NCI-H1930 (cell line): ENCODE data around the gene RGP1.
A peak's percentile ranks its signal among the peaks of the same experiment; 100 is the strongest.

Source experiments
- DNase-seq, 2 experiments: peaks; one replicate each; lab custom pipeline; 2025; lab: John Stamatoyannopoulos, UW

Gene RGP1, protein sequence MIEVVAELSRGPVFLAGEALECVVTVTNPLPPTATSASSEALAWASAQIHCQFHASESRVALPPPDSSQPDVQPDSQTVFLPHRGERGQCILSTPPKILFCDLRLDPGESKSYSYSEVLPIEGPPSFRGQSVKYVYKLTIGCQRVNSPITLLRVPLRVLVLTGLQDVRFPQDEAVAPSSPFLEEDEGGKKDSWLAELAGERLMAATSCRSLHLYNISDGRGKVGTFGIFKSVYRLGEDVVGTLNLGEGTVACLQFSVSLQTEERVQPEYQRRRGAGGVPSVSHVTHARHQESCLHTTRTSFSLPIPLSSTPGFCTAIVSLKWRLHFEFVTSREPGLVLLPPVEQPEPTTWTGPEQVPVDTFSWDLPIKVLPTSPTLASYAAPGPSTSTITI

DNA sequence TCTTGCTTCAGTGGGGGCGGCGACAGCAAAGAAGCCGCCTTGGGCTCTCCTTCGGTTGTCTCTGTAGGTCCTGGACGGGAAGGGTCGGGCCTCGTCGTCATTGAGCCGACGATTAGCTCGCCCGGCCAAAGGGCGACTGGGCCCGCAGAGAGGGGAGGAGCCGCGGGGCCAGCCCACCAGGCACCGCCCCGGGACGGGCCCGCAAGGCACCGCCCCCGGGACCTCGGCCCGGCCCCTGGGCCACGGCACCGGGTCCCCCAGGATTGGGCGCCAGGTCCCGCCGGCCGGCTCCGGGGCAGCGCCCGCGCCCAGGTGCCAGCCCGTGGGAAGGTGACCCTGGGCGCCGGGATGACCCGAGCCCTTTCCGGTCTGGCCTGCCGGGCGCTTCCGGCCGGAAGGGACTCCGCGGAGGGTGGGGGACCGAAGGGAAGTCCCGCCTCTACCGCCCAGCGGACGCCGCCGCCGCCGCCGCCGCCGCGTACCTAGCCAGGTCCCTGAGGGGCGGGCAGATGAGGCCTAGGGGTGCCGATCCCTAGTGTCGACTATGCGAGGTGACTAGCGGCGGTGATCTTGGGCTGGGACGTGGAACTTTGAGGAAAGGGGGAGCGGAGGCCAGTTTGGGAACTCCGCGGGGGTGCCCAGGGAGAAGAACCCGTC is at the start of gene RGP1, which contains the start of gene GBA2:
RGP1 (plus strand) TSS at position 430 of the 657 bp plus-strand sequence. CDS start 469 bp downstream, outside the sequence.
GBA2 (minus strand) TSS at position 371 of the 657 bp plus-strand sequence. CDS start 524 bp downstream, outside the sequence.
- peak; percentile 71 to 78 for DNase-seq

DNA sequence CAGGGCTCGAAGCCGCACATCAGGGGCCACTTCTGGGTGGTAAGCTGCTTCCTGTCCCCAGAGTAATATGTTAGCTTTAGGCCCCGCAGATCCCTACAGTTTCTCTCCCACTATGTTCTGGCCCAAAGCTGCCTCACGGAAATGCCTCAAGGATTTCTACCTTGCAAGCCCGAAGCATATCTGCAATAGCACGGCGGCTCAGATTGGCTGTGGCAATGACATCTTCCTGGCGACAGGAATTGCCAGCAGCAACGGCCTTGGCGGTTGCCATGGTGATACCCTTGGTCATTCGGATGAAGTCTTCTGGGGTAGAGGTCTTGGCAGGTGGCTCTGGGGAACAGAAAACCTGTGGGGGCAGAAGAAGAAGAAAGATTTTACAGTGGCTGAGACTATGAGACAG is 49.1 kb upstream of the RGP1 start:
- DNase-seq, result no peak

DNA sequence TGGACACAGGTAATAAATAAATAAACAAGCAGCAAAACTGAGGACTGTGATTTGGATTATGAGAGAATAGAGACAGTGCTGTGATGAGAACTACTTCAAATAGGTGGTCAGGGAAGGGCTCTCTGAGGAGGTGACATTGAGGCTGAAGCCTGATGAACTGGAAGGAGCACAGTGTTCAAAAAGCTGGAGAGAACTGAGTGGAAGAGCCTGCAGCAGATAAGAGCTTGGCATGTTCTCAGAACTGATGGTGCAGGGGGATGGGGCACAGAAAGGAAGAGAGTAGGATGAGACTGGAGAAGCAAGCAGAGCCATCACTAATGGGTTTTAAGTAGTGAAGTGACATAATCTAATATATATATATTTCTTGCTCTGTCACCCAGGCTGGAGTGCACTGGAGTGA is 48.1 kb upstream of the RGP1 start:
- no peak for DNase-seq

DNA sequence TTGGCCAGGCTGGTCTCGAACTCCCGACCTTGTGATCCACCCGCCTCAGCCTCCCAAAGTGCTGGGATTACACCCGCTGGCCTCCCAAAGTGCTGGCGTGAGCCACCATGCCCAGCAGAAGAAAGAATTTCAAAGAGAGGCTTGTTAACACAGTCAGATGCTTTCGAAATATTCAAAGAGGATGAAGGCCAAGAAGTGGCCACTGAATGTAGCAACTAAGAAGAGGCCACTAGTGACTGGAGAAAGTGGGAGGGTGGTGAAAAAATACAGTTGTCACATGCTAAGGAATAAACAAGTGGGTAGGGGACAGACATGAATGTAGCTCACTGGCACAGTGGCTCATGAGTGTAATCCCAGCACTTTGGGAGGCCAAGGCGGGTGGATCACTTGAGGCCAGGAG is 46.4 kb upstream of the RGP1 start:
- DNase-seq, result no peak

DNA sequence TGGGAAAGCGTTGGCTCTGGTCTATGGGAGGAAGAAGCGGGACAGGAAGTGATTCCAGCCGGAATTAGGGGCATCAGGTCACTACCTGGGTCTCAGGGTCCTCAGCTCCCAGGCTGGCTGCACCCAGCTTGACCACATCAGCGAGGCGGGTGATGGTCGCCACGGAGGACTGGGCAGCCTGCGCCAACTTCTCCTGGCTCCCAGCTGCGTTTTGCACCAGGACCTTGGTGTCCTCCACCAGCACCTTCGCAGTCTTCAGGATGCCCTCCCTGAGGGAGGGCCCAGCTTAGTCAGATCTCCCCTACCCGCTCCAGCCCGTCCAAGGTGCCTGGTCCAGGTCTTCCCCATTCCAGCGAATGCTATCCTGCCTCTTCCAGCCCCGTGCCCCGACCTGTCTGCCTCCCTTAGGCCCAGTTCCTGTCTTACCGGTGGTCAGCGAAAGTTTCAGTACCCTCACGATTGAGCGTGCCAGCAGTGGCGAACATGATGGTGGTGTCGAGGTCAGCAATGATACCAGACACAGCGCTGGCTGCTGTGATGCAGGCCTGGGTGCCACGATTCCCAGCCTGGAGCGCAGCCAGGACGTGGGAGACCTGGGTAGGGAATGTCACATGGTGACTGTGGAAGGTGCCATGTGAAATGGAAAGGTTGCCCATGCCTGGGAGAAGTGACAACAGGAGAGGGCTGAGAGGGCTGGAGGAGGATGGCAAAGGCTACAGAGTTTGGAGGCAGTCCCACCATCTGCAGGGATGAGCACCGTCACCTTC is 45.0 kb upstream of the RGP1 start:
- DNase-seq, result no peak

DNA sequence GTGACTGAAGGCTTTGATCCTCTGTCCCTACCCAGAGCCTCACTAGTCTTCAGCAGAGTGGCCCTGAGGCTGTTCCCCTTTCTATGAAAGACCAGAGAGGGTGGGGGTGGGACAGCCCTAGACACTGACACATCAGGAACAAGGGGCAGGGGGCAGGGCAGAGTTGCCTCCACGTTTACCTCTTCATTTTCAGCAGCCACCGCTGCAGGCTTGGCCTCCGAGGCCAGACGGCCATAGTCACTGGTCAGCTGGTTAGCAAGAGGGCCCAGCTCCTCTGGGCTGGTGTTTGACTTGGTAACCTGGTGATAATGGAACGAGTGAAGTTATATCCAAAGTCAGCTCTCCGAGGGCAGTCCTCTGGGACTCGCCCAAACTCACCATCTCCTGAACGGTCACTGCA is 43.7 kb upstream of the RGP1 start:
- DNase-seq, result no peak

DNA sequence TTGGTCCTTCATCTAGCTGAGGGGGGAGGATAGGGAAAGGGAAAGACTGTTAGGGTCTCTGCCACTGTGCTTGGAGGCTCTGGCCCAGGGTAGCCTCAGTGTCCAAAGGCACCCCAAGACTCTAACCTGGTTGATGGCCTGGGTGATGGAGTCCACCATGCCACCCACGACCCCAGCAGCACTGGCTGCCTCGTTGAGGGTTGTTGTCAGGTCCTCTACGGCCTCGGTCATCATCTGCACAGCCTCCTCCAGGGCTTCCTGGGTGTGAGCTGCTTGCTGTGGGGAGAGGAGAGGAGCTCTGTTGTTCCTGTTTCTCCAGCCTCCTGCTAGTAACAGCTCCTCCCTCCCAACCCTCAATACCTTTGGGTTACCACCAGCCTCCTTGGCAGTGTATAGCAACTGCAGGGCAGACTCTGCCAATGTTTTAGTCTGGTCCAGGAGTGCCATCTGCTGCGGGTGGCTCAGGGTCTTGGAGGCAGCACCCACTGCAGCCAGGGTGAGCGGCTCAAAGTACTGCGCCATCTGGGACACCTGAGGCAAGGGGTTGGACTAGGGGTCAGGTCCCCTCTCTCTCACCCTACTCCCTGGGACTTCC is 43.2 kb upstream of the RGP1 start:
- no peak for DNase-seq

DNA sequence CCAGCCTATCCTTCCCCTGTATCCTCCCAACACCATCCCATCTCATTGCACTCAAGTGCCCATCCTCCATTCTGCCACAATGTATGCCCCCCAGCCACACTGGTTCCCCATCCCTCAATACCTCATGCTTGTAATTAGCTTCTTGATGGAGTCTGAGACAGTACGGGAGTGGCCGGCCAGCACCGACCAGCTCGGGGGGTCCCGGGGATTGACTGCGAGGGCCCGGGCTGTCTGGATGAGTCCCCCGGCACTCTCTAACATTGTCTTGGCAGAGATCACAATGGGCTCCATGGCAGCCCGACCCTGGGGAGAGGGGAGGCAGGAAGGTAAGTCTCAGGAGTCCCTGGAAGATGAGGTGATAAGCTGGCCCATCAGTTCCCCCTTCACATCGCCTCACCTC is 42.1 kb upstream of the RGP1 start:
- DNase-seq, result no peak

DNA sequence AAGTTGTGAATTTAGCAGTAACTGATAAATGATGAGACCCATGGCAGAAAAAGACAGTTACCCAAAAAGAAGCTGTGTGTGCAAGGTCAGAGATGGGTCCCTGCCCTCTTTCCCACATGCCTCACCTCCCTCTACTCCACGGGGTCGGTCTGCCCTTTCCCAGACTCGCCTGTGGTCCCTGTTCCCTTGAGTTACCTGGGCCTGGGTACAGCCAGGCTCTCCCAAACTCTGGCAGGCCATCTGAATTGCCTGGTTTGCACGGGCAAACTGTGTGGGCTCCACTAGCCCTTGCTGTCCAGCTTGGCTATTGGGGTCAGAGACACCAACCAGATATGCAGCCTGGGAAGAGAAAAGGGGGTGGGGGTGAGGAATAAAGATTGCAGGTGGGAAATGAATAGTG is 40.9 kb upstream of the RGP1 start:
- DNase-seq, result no peak

DNA sequence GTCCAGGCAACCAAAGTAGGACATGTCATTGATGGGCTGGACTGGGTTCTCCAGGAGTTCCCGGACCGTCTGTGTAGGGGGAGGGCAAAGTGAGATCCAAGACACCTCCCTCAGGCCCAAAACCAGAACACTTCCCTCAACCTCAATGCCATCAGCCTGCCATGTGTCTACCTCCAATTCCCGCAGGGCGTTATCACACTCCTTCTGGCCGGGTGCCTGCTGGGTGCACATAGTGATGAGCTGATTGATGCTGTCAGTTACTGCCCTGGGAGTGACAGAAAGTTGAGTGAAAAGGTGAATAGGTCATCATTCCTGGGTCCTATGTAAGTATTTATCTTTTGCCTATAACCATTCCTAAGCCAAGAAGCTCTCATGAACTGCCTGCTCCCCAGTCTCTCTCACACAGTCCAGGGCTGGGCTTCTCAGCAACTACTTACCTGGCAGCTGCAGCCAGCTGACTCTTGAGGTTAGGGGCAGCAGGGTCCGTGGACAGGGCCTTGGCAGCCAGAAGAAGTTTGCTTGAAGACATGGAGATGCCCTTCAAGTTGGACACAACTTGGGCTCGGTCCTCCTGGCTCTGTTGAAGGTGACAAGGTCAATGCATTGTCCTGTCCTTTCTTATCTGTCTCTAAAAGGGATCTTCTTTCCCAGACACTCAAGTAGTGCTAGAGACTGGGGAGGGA is 38.1 kb upstream of the RGP1 start:
- no peak for DNase-seq

DNA sequence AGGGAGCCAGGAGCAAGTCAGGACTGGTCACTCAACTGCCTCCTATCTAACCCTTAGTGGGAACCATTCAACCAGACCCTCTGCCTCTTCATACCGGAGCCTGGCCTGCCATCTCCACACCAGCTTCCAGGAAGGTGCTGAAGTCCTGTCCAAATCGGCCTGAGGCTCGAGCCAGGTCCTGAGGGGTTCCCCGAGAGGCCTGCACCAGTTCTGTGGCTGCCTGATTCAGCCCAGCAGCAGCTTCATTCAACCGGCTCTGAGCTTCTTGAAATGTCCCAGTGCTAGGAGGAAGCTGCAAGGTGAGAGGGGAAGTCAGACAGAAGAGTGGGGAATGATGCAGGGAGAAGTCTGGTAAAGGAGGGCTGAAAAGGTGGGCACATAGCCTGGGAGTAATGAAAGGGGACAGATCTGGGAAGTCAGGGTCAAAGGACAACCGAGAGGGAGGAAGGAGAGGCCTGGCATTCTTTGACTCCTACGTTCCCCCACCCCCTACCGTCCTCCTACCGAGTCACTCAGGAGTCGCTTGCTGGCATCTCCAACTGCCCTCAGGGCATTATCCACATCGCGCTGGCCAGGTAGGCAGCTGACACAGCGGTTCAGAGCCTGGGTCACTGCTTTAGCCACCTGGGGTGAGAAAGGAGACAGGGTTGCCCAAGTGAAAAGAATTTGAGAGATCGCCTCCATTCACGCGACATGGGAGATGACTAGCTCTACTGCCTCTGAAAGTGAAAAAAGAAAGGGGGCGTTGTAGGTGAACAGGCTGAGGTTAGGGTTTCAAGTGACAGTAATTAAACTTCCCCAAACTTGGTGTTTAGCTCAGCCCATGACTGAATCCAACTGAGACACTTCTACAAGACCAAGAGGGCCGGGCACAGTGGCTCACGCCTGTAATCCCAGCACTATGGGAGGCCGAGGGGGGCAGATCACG is 37.3 kb upstream of the RGP1 start:
- no peak for DNase-seq

DNA sequence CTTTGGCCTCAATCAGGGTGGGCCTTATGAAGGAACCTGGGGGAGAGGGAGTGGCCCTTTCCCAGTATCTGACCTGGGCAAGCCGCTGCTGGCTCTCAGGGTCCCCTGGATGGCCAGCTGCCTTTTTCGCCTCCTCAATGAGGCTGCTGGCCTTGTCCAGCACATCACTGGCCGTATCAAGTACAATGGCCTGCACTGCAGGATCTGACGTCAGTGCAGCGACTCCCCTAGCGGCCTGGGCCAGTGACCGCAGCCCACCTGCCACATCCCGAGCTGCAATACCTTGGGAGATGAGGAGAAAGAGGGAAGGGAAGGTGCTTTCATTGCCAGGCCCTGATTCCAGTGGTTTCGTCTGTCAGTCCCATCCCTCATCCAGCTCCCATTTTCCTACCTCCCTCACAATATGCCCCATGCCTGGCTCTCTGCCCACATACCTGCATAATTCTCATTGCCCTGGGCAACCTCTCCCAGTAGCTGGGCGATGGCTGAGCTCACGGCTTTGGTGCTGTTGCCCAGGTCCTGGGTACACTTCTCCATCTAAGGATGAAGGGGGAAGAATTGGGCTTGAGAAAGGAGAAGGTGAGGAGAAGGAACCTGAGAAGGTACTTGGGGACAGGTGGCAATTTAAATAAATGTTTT is 36.2 kb upstream of the RGP1 start:
- DNase-seq, result no peak

DNA sequence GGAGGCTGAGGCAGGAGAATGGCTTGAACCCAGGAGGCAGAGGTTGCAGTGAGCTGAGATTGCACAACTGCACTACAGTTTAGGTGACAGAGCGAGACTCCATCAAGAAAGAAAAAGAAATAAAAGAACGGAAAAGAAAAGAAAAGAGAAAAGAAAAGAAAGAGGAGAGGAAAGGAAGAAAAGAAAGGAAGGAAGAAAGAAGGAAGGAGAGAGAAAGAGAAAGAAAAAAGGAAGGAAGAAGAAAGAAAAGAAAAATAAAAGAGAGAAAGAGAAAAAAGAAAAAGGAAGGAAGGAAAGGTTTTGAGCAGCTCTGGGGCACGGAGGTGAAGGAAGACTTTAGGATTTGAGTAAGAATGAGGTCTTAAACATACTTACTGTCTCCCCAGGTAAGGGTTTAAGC is 35.5 kb upstream of the RGP1 start:
- no peak for DNase-seq

DNA sequence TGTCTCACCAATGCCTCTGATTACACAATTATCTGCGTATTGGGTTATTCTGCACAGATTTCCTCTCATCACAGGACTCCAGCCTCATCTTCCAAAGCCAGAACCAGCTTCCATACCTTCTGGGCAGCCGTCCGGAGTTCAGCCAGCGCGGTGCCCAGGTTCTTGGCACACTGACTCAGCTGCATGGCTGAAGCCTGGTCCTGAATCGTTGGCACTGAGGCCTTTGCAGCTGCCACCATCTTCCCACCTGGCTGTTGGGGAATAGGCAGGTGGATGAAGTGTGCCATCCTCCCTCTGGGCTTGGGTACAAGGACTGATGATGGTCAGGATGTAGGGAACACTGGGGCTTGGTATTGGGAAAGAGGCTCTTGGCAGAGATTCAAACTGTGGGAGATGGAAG is 35.0 kb upstream of the RGP1 start:
- DNase-seq, result no peak

DNA sequence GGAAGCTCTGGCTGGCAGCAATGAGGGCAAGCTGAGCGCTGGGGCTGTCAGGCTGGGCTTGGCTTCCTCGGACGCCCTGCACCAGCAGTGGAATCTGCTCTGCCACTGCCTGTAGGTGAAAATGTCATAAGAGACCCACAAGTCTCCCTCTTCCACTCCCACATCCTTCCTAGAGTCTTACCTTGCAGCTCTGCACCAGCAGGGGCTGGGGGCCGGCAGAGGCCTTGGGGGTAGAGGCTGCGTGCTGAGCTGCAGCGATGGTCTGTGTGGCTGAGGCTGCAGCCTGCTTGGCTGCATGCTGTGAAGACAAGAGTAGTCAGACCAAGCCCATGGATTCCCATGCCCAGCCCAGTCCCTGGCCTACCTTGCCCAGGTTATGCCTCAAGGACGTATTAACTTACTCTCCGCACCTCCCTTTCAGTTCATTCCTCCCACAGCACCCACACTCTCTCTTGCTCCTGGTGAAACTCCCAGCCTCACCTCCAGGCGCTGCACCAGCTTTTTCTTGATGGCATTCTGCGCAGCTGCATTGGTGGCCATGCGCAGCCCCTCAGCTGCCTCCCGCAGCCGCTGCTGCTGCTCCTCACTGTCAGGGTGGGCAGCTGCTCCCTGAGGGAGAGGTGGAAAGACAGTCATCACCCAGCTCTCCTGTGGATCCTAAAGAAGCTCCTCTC is 34.4 kb upstream of the RGP1 start:
- DNase-seq, result no peak

DNA sequence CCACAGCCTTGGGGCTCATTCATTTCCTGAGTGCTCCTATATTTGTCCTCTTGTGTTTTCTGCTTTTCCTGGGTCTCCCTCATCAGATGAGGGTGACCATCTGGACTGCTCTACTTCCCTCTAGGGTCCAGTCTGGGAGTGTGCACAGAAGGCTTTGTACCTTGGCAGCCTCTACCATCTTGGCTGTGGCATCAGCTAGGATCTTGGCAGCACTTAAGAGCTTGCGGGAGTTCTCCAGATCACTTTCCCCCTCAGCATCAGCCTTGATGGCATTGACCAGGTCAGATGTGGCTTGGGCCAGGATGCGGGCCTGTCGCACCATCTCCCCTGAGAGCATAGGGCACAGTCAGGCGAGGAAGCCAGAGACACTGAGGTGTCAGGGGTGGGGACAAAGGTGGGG is 32.9 kb upstream of the RGP1 start:
- DNase-seq, result no peak

DNA sequence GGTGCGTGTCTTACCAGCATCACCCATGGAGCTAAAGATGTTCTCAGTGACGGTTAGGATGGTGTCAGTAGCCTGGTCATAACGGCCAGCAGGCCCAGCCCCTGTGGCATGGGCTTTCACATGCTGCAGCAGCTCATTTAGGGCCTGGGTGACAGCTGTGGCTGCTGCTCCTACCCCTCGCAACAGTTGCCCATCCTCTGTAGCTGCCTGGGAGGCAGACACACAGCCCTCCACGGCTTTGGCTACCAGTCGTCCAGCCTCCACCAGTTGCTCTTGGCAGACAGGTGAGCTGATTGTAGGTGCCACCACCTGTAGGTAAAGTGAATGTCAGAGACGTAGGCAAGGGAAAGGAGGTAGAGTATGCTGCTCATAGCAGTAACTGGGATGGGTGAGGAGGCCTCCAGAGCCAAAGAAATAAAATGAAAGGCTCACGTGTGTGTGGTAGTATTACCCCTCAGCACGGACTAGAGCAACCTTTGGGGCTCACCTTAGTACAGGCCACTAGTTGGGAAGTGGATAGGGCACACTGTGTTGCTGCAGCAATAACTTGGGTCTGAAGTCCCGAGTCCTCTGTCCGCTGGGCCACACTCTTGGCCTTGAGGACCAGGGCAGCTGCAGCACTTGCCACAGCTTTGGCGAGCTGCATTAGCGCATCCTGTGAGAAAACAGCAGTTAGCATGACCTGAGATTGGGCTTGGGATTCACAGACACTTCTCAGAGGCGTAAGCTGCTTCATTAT is 31.8 kb upstream of the RGP1 start:
- DNase-seq, result no peak

DNA sequence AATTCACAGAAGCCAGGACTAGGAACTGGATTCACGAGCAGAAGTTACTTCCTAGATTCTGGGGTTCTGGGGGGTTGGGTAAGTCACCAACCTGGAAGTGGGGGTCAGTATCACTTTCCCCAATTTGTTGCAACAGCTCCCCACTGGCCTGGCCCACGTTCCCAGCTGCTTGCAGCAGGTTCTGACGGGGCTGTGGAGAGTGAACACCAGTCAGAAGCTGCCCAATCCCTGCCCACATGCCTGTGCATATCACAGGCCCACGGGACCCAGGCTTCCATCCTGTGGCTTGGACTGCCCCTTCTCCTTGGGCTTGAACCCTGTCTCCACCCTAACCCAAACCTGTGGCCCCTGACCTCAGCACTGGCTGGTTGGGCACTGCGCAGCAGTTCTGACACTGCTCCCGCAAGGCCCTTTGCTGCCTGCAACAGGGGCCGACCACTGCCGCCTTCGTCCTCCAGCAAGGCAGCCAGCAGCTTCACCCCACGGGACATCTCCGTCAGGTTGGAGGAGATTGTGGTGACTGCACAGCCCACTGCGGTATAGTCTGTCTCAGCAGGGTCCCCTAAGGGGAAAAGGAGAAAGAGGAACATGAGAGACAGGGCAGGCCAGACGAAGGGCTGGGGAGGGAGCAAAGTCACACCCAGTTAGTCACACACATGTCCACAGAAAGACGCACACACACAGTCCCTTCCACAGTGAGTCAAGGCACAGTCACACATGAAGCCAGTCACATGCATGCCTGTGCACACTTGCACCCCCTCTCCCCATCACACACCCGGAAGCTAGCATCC is 30.2 kb upstream of the RGP1 start:
- DNase-seq, result no peak
